ENCODE measurements around the gene TMEM151B. TPM values are rescaled to one million over a fixed set of nuclear protein-coding genes. Genes with fewer than 3 reads are reported as not detected.

The TMEM151B gene
- total and polyA plus RNA-seq, 2 of the 13 experiments (the other 11 are each of a cell fraction or from before 2014, with no cell fraction given), result not detected

- no peak; the same call in 1 of the 2 replicates for TF ChIP-seq ZNF441 (CRISPR knock-in tag; IDR thresholded peaks at IDR 0.05; ENCODE audit: borderline replicate concordance)
- no peak for TF ChIP-seq ZNF468 (CRISPR knock-in tag; IDR thresholded peaks at IDR 0.05)
- TF ChIP-seq TARDBP (CRISPR knock-in tag; IDR thresholded peaks at IDR 0.05), result no peak
- no peak for TF ChIP-seq WIZ (CRISPR knock-in tag; IDR thresholded peaks at IDR 0.05)
- TF ChIP-seq SRSF4 (IDR thresholded peaks at IDR 0.05; ENCODE audit: low read depth, low read length, poor library complexity, severe bottlenecking), result no peak
- TF ChIP-seq STAG1 (CRISPR knock-in tag; IDR thresholded peaks at IDR 0.05), result no peak
- TF ChIP-seq, protein P1, sequence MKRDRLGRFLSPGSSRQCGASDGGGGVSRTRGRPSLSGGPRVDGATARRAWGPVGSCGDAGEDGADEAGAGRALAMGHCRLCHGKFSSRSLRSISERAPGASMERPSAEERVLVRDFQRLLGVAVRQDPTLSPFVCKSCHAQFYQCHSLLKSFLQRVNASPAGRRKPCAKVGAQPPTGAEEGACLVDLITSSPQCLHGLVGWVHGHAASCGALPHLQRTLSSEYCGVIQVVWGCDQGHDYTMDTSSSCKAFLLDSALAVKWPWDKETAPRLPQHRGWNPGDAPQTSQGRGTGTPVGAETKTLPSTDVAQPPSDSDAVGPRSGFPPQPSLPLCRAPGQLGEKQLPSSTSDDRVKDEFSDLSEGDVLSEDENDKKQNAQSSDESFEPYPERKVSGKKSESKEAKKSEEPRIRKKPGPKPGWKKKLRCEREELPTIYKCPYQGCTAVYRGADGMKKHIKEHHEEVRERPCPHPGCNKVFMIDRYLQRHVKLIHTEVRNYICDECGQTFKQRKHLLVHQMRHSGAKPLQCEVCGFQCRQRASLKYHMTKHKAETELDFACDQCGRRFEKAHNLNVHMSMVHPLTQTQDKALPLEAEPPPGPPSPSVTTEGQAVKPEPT (CRISPR knock-in tag; IDR thresholded peaks at IDR 0.05; ENCODE audit: low read depth), result no peak
- TF ChIP-seq, protein P2, sequence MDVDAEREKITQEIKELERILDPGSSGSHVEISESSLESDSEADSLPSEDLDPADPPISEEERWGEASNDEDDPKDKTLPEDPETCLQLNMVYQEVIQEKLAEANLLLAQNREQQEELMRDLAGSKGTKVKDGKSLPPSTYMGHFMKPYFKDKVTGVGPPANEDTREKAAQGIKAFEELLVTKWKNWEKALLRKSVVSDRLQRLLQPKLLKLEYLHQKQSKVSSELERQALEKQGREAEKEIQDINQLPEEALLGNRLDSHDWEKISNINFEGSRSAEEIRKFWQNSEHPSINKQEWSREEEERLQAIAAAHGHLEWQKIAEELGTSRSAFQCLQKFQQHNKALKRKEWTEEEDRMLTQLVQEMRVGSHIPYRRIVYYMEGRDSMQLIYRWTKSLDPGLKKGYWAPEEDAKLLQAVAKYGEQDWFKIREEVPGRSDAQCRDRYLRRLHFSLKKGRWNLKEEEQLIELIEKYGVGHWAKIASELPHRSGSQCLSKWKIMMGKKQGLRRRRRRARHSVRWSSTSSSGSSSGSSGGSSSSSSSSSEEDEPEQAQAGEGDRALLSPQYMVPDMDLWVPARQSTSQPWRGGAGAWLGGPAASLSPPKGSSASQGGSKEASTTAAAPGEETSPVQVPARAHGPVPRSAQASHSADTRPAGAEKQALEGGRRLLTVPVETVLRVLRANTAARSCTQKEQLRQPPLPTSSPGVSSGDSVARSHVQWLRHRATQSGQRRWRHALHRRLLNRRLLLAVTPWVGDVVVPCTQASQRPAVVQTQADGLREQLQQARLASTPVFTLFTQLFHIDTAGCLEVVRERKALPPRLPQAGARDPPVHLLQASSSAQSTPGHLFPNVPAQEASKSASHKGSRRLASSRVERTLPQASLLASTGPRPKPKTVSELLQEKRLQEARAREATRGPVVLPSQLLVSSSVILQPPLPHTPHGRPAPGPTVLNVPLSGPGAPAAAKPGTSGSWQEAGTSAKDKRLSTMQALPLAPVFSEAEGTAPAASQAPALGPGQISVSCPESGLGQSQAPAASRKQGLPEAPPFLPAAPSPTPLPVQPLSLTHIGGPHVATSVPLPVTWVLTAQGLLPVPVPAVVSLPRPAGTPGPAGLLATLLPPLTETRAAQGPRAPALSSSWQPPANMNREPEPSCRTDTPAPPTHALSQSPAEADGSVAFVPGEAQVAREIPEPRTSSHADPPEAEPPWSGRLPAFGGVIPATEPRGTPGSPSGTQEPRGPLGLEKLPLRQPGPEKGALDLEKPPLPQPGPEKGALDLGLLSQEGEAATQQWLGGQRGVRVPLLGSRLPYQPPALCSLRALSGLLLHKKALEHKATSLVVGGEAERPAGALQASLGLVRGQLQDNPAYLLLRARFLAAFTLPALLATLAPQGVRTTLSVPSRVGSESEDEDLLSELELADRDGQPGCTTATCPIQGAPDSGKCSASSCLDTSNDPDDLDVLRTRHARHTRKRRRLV (CRISPR knock-in tag; IDR thresholded peaks at IDR 0.05), result no peak
- 0 out of 2 replicates have a peak, but pooled peaks have one; percentile 15 for TF ChIP-seq TIGD3 (CRISPR knock-in tag; IDR thresholded peaks at IDR 0.05; ENCODE audit: borderline replicate concordance)
- peak; percentile 63; the same call in 1 of the 2 replicates for TF ChIP-seq HIC2 (CRISPR knock-in tag; IDR thresholded peaks at IDR 0.05; ENCODE audit: low read depth)
- TF ChIP-seq NPAS2 (CRISPR knock-in tag; IDR thresholded peaks at IDR 0.05; ENCODE audit: borderline replicate concordance), result no peak
- TF ChIP-seq HNRNPLL (IDR thresholded peaks at IDR 0.05; ENCODE audit: low read depth, low read length, poor library complexity, severe bottlenecking), result no peak
- 0 out of 2 replicates have a peak, but pooled peaks have one; percentile 6 for TF ChIP-seq PAX8 (CRISPR knock-in tag; IDR thresholded peaks at IDR 0.05; ENCODE audit: borderline replicate concordance)
- TF ChIP-seq HDAC2 (CRISPR knock-in tag; IDR thresholded peaks at IDR 0.05), result no peak; the same call in 1 of the 2 replicates
- TF ChIP-seq ZNF501 (CRISPR knock-in tag; IDR thresholded peaks at IDR 0.05), result no peak; the same call in 1 of the 2 replicates
- no peak for TF ChIP-seq SP2 (CRISPR knock-in tag; IDR thresholded peaks at IDR 0.05)
- TF ChIP-seq PHF21A (CRISPR knock-in tag; IDR thresholded peaks at IDR 0.05), result no peak
- peak; percentile 84; the same call in 1 of the 2 replicates for TF ChIP-seq SRY (CRISPR knock-in tag; IDR thresholded peaks at IDR 0.05)
Observed at GRCh38 chr6:44247338-44248302, 22.6 kb upstream of the TMEM151B start (continued).

Measured in HepG2 (cell line).